Psoas muscle (tissue), 8 donors: ENCODE measurements around the gene RASGRP4. TPM values are rescaled to one million over a fixed set of nuclear protein-coding genes. Genes with fewer than 3 reads are reported as not detected.

Experiments
- ATAC-seq, 4 donors: fragments of 200-7000 bp; cut with Tn5 transposase; one replicate each; pipeline ENCODE4 v1.9.1; 2020; ENCODE audit warnings: moderate library complexity in 3 of 4, mild to moderate bottlenecking in 2 of 4
- DNase-seq, 2 donors: peaks; one replicate each; pipeline ENCODE4 v3.0.0-alpha.2; 2020
- H3K27ac ChIP-seq: fragments of 200-600 bp; one replicate; pipeline ENCODE4 v1.8.0; 2022
- H3K27me3 ChIP-seq, 3 donors: fragments of 200-600 bp in 1 of 3; one replicate each; pipeline versions ENCODE4 v1.6.1 to v1.8.0; 2013 to 2022; ENCODE audit warnings: low read length in 2 of 3, mild to moderate bottlenecking in 2 of 3, moderate library complexity in 1 of 3; ENCODE audit not compliant: insufficient read depth in 3 of 3
- H3K36me3 ChIP-seq, 2 donors: fragments of 200-600 bp in 1 of 2; one replicate each; pipeline versions ENCODE4 v1.6.1 to v1.8.0; 2013 to 2022; ENCODE audit warnings: low read depth in 1 of 2, mild to moderate bottlenecking in 1 of 2, moderate library complexity in 1 of 2; ENCODE audit not compliant: insufficient read depth in 1 of 2
- H3K4me1 ChIP-seq: fragments of 200-600 bp; one replicate; pipeline ENCODE4 v1.8.0; 2022
- H3K4me3 ChIP-seq: fragments of 200-600 bp; one replicate; pipeline ENCODE4 v1.8.0; 2022; ENCODE audit warnings: mild to moderate bottlenecking
- H3K9me3 ChIP-seq: fragments of 200-600 bp; one replicate; pipeline ENCODE4 v1.8.0; 2022
- WGBS, 3 donors: extraction: QIAGEN DNeasy Blood & Tissue Kit; methylation state at CpG; one replicate each; pipeline versions ENCODE4 v1.1.6 to v1.1.7; 2013; 5-methylcytosine and 5-hydroxymethylcytosine counted together
- intact Hi-C, 2 donors: fragments of 100-400 bp; cut with DNase I; formaldehyde crosslinking; loops; one replicate each; pipeline versions ENCODE4 v1.11.0 to v1.14.2; 2022
- polyA plus RNA-seq, 3 donors: library from polyadenylated mRNA; stranded (reverse); fragments of 200-250 nt; gene quantifications; one replicate each; pipeline ENCODE4 v1.2.3, GENCODE V29; 2013
- total RNA-seq, 4 donors: library from RNA; stranded (reverse); fragmentation: NEBNext Ultra II Directional in 2 of 4; extraction: Animal tissue kit (Norgen Biotek cat#: 25700) in 2 of 4; gene quantifications; one replicate each; pipeline versions ENCODE4 v1.2.1 to v1.2.4, GENCODE V29; 2021 to 2023
- TF ChIP-seq, protein P1 (sequence below): fragments of 200-600 bp; IDR thresholded peaks from one replicate; pipeline ENCODE4 v1.8.0; 2022; ENCODE audit warnings: antibody characterized with exemption
- donor health status: healthy with polysubstance abuse.
- donor health status: DM: no; HTN: no; CAD: no; lungs with moderate emphysema.
- donor health status: Bipolar disorder and iron deficiency.
- donor health status: healthy.
- donor health status: DM: yes; HTN: yes; CAD: no.
- donor health status: DM: no; HTN: no; CAD: no.
- donor health status: DM: no; HTN: no; CAD: no.
- donor health status: DM: yes; HTN: yes; CAD: no.

The RASGRP4 gene
- total and polyA plus RNA-seq, 7 donors, result 0.17 to 2.0 (median 0.44) TPM

DNA sequence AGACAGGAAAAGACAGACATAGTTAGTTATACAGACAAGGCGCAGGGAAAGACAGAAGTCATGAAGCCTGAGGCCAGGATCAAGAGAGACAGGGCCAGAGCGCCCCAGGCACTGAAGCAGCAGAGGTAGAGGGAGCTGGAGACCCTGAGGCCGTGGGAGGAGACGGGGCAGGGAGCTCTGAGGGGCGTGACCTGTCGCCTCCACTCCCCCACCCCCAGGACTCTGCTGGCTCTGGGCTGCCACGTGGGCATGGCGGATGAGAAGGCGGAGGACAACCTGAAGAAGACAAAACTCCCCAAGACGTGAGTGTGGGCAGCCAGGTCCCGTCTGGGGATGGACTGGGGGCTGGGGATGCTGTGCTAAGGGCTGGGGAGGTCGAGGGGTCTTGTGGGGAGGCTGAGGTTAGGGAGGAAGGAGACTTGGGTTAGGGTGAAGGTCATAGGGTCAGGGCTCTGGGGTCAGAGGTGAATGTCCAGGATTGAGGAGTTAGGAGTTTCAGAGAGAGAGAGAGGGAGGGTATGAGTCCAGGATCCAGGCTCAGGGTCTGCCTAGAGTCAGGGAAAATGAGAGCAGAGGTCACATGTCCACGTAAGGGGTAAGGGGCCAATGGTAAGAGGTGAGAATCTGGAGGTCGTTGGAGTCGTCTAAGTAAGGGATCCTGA lies 38.5 kb upstream of the RASGRP4 start:
- Histone ChIP-seq H3K36me3 (peaks cover 0 to 100% of the 10 kb centered on the region in 2 donors), H3K27me3 (no peaks in the 10 kb centered on the region), H3K4me1 (no peaks in the 10 kb centered on the region), H3K27ac (no peak overlapping the region), H3K4me3 (no peak overlapping the region), H3K9me3 (no peaks in the 10 kb centered on the region)
- 69 to 72% (median 71%) methylated on average over 15 of the region's 15 CpGs for WGBS, 3 donors
- ATAC-seq, result no peak
- TF ChIP-seq, protein P1, sequence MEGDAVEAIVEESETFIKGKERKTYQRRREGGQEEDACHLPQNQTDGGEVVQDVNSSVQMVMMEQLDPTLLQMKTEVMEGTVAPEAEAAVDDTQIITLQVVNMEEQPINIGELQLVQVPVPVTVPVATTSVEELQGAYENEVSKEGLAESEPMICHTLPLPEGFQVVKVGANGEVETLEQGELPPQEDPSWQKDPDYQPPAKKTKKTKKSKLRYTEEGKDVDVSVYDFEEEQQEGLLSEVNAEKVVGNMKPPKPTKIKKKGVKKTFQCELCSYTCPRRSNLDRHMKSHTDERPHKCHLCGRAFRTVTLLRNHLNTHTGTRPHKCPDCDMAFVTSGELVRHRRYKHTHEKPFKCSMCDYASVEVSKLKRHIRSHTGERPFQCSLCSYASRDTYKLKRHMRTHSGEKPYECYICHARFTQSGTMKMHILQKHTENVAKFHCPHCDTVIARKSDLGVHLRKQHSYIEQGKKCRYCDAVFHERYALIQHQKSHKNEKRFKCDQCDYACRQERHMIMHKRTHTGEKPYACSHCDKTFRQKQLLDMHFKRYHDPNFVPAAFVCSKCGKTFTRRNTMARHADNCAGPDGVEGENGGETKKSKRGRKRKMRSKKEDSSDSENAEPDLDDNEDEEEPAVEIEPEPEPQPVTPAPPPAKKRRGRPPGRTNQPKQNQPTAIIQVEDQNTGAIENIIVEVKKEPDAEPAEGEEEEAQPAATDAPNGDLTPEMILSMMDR, result no peak
- DNase-seq, result no peak
- intact Hi-C loops, result no loop called here

DNA sequence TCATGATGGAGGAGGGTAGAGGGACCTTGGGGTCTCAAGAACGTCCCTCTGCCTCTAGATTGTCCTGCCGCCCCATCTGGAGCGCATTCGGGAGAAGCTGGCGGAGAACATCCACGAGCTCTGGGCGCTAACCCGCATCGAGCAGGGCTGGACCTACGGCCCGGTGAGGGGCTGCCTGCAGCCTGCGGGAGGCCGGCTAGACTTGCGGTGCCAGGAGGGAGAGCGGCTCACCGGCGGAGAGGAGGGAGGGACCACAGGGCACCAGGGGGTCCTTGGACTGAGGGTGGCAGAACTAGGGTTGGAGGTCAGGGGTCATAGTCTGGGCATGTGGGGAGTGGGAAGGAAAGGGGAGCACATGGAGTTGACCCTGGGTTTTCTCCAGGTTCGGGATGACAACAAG lies 37.3 kb upstream of the RASGRP4 start:
- Histone ChIP-seq H3K4me1 (no peaks in the 10 kb centered on the region), H3K36me3 (peaks cover 0 to 99% of the 10 kb centered on the region in 2 donors), H3K27me3 (no peaks in the 10 kb centered on the region), H3K4me3 (no peak overlapping the region), H3K9me3 (no peaks in the 10 kb centered on the region), H3K27ac (no peak overlapping the region)
- 91 to 93% (median 92%) methylated on average over 18 of the region's 18 CpGs for WGBS, 3 donors
- ATAC-seq (no peak), DNase-seq (no peak)
- TF ChIP-seq, protein P1, result no peak
- intact Hi-C loops, result no loop called here

DNA sequence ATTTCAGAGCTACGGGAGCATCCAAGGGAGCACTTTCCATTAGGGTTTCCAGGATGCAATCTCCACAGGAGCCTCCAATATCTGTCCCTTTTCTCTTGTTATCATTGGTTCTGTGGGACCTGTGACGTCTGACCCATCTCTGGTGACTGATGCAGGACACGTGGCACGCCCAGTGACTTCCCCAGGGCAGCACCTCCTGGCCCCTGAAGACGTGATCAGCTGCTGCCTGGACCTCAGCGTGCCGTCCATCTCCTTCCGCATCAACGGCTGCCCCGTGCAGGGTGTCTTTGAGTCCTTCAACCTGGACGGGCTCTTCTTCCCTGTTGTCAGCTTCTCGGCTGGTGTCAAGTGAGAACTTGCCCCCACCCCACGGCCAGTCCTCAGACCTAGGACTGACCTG lies 33.0 kb upstream of the RASGRP4 start:
- ATAC-seq, result peak; percentile 24 to 55 (median 40)
- intact Hi-C loops, result no loop called here
- 52 to 80% (median 68%) methylated on average over 13 of the region's 13 CpGs for WGBS, 3 donors
- TF ChIP-seq, protein P1, result no peak
- H3K36me3 ChIP-seq, result peaks cover 2 to 98% of the 10 kb centered on the region in 2 donors
- no peak for DNase-seq
- no peaks in the 10 kb centered on the region for H3K4me1 ChIP-seq
- peak overlapping the region; percentile 51 for H3K27ac ChIP-seq
- no peaks in the 10 kb centered on the region for H3K9me3 ChIP-seq
- no peak overlapping the region for H3K4me3 ChIP-seq
- H3K27me3 ChIP-seq, result no peaks in the 10 kb centered on the region

DNA sequence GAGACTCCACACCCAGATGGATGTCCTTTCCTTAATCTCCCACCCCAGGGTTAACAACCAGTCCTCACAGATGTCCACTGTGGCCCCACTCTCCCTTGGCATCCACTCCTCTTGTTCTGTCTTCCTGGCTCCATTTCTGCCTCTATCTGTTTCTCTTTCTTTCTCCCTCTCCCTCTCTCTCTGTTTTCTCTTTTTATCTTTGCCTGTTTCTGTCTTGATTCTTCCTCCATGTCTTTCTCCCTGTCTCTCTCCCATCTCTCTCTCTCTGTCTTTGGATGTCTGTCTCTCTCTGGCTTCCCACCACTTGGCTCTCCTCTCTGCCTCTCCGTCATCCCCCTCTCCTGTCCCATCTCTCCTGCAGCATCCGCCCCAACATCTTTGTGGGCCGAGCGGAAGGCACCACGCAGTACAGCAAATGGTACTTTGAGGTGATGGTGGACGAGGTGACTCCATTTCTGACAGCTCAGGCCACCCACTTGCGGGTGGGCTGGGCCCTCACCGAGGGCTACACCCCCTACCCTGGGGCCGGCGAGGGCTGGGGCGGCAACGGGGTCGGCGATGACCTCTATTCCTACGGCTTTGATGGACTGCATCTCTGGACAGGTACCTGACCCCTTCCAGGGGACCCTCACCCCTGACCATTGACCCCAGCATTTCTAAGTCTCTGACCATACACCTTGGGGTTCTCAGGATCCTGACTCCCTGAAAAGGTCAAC lies 31.8 kb upstream of the RASGRP4 start:
- no peak for ATAC-seq
- no peak for DNase-seq
- Histone ChIP-seq H3K36me3 (peaks cover 2 to 98% of the 10 kb centered on the region in 2 donors), H3K27ac (peak overlapping the region; percentile 30), H3K4me3 (no peak overlapping the region), H3K4me1 (no peaks in the 10 kb centered on the region), H3K9me3 (no peaks in the 10 kb centered on the region), H3K27me3 (no peaks in the 10 kb centered on the region)
- 83 to 88% (median 87%) methylated on average over 14 to 15 of the region's 15 CpGs for WGBS, 3 donors
- TF ChIP-seq, protein P1, result no peak
- intact Hi-C loops, result no loop called here
